Stimulated activated CD4-positive, alpha-beta T cell treated with anti-CD3 and anti-CD28 coated beads, Interleukin-12 subunit alpha, Interleukin-12 subunit beta, amount 100 ng/mL, for 4 hours (primary cell): ENCODE data around the gene RPL29.

Experiments
- DNase-seq: peaks from one replicate; pipeline ENCODE4 v3.0.0-alpha.2; 2020

RPL29 gene

GRCh38 chr3:51961602-51962569 lies 33.8 kb downstream of the RPL29 start:
- no peak for DNase-seq

- DNase-seq = no peak
These were observed 34.7 kb downstream of the RPL29 start for GRCh38 chr3:51961011-51961410.

- no peak for DNase-seq
These were observed 35.3 kb downstream of the RPL29 start for GRCh38 chr3:51960386-51960785.

GRCh38 chr3:51959651-51960050 lies 36.0 kb downstream of the RPL29 start:
- no peak for DNase-seq

- no peak for DNase-seq
These were observed 36.8 kb downstream of the RPL29 start for GRCh38 chr3:51958603-51959521.

GRCh38 chr3:51957520-51958205 lies 38.0 kb downstream of the RPL29 start:
- no peak for DNase-seq

GRCh38 chr3:51955893-51956770 lies 39.6 kb downstream of the RPL29 start:
- DNase-seq = peak; percentile 34

GRCh38 chr3:51955175-51955892 lies 40.4 kb downstream of the RPL29 start, which contains the start of gene GPR62:
GPR62 (plus strand) TSS chr3:51955381; CDS start chr3:51955653, 272 bp downstream.
- DNase-seq = no peak

GRCh38 chr3:51954713-51955112 lies 41.0 kb downstream of the RPL29 start:
- DNase-seq = no peak

GRCh38 chr3:51954105-51954504 lies 41.6 kb downstream of the RPL29 start:
- DNase-seq = no peak

GRCh38 chr3:51953445-51953844 lies 42.2 kb downstream of the RPL29 start:
- no peak for DNase-seq

- DNase-seq = no peak
These were observed 44.8 kb downstream of the RPL29 start for GRCh38 chr3:51950899-51951298.

GRCh38 chr3:51949121-51949520 lies 46.6 kb downstream of the RPL29 start:
- DNase-seq = no peak

GRCh38 chr3:51948016-51948580 lies 47.6 kb downstream of the RPL29 start:
- no peak for DNase-seq

GRCh38 chr3:51947215-51947900 lies 48.3 kb downstream of the RPL29 start:
- DNase-seq = no peak

GRCh38 chr3:51946796-51947195 lies 48.9 kb downstream of the RPL29 start:
- no peak for DNase-seq

GRCh38 chr3:51945926-51946705 lies 49.6 kb downstream of the RPL29 start:
- DNase-seq = no peak

- no peak for DNase-seq
These were observed 50.5 kb downstream of the RPL29 start for GRCh38 chr3:51945031-51945840.
